Stimulated activated naive CD8-positive, alpha-beta T cell treated with anti-CD3 and anti-CD28 coated beads, Interleukin-15, amount 100 ng/mL, for 72 hours (primary cell): ENCODE results near the gene ERBIN.
"Not testable (repeated sequence)": the region's sequence is repeated elsewhere in the genome, so short reads cannot be mapped to it uniquely, and the experiment has no call there.

Experiments
- ATAC-seq: fragments of 150-1000 bp; cut with Tn5 transposase; 2 replicates; pipeline ENCODE4 v1.10.0; 2021; ENCODE audit warnings: mild to moderate bottlenecking, moderate library complexity
- DNase-seq, 2 donors: peaks; one replicate each; pipeline ENCODE4 v3.0.0; 2021 to 2022
- H3K27ac Mint-ChIP-seq, 2 donors: one replicate each; pipeline ENCODE4 v1.8.0; 2022; ENCODE audit warnings: mild to moderate bottlenecking in 2 of 2, mixed read lengths in 2 of 2, moderate library complexity in 2 of 2
- H3K27me3 Mint-ChIP-seq: one replicate; pipeline ENCODE4 v1.8.0; 2022; ENCODE audit warnings: mixed read lengths
- H3K4me1 Mint-ChIP-seq: one replicate; pipeline ENCODE4 v1.8.0; 2022; ENCODE audit warnings: mild to moderate bottlenecking, mixed read lengths
- H3K4me3 Mint-ChIP-seq, 2 donors: one replicate each; pipeline ENCODE4 v1.8.0; 2022; ENCODE audit warnings: mild to moderate bottlenecking in 2 of 2, mixed read lengths in 2 of 2, moderate library complexity in 1 of 2
- H3K9me3 Mint-ChIP-seq, 2 donors: one replicate each; pipeline ENCODE4 v1.8.0; 2022; ENCODE audit warnings: mixed read lengths in 2 of 2

ERBIN gene

DNA sequence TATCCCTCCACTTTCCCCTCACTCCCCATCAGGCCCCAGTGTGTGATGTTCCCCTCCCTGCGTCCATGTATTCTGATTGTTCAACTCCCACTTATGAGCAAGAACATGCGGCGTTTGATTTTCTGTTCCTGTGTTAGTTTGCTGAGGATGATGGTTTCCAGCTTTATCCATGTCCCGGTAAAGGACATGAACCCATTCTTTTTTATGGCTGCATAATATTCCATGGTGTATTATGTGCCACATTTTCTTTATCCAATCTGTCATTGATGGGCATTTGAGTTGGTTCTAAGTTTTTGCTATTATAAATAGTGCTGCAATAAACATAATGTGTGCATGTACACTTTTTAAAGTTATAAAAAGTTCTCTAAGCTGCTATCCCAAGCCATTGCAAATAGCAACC is 75.6 kb downstream of the ERBIN start:
- ATAC-seq (no peak), DNase-seq (no peak)
- peak overlapping the region; percentile 32 to 61 for H3K4me3 Mint-ChIP-seq
- peaks cover 14 to 19% of the 10 kb centered on the region in 2 donors for H3K9me3 Mint-ChIP-seq
- no peaks in the 10 kb centered on the region for H3K27me3 Mint-ChIP-seq
- H3K27ac Mint-ChIP-seq: no peak overlapping the region
- peaks cover 56% of the 10 kb centered on the region for H3K4me1 Mint-ChIP-seq

DNA sequence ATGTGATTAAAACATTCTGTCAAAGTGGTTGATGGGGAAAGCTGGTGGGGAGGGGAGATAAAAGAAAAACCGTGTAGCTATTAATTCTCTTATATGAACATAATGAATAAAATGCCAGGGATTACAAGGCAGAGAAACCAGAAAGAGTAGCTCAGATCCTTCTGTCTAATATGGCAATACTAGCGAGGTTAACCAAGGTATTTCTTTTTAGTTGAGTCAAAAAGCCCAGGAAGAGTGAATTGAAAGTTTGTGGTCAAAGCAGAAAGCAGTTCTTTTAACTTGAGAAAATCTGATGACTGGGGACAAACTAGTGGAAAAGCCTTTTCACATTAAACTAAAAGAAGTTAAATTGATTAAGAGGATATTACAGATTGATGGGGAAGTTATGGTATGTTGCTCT is 76.0 kb downstream of the ERBIN start:
- ATAC-seq (peak; percentile 97), DNase-seq (no peak)
- Mint-ChIP-seq H3K9me3 (peaks cover 14 to 19% of the 10 kb centered on the region in 2 donors), H3K27ac (no peak overlapping the region), H3K4me1 (peaks cover 52% of the 10 kb centered on the region), H3K4me3 (peak overlapping the region; percentile 32 to 61), H3K27me3 (no peaks in the 10 kb centered on the region)

DNA sequence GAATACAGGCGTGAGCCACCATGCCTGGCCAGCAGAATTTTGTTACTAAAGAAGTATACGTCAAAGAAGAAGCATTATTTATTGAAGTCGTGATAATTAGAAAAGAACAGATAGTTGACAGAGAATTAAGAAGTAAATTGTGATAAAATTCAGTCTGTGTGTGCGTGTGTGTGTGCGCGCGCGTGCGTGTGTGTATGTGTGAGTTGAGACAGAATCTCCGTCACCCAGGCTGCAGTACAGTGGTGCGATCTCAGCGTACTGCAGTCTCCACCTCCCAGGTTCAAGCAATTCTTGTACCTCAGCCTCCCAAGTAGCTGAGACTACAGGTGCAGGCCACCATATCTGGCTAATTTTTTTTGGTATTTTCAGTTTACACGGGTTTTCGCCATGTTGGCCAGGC is 77.8 kb downstream of the ERBIN start:
- H3K9me3 Mint-ChIP-seq: peaks cover 14 to 22% of the 10 kb centered on the region in 2 donors
- ATAC-seq: no peak
- DNase-seq: no peak
- H3K27me3 Mint-ChIP-seq: no peaks in the 10 kb centered on the region
- peaks cover 55% of the 10 kb centered on the region for H3K4me1 Mint-ChIP-seq
- H3K27ac Mint-ChIP-seq: no peak overlapping the region
- H3K4me3 Mint-ChIP-seq: no peak overlapping the region

DNA sequence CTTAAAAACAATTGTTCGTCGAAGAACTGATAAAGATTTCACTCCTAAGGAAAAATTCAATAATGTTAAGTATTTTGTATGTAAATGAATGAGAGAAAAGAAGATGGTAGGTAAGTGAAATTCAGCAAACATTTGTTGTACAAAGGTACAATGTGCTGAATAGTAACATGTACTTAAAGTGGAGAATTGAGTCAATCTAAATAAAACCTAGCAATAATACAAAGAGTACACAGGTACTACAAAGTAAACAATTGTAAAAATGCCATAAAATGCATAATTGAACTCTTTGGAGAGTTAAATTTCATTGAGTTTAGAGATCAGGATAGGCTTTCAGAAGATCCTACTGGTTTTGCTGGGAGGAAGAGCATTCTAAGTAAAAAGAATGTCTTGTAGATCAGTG is 82.9 kb downstream of the ERBIN start:
- DNase-seq: no peak
- H3K27ac Mint-ChIP-seq: peak overlapping the region in 1 of 2 donors; percentile 60

DNA sequence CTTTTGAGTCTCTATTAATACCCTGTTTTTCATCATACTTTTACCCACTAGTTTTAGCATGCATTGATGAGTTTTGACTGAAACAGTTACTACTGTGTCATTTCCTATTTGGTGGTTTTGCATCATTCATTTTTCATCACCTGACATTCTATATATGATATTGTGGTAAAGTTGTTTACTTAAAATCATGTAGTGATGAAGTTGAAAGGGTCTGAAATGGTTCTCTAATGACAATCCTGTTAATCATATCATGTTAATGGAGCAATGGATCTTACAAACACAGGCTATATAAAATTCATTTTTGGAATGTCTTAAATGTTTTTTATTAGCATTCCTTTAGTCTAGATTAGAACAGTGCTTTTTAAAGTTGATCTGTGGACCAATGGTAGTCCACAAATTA is 84.1 kb downstream of the ERBIN start:
- Mint-ChIP-seq H3K27me3 (no peaks in the 10 kb centered on the region), H3K27ac (peak overlapping the region; percentile 49 to 58), H3K4me3 (peak overlapping the region; percentile 16 to 17), H3K9me3 (peaks cover 4 to 13% of the 10 kb centered on the region in 2 donors), H3K4me1 (peaks cover 50% of the 10 kb centered on the region)
- peak; percentile 93 for ATAC-seq
- DNase-seq: no peak

More for the DNA sequence above, 82.9 kb downstream of the ERBIN start:
- Mint-ChIP-seq H3K9me3 (peaks cover 14 to 24% of the 10 kb centered on the region in 2 donors), H3K27me3 (no peaks in the 10 kb centered on the region), H3K4me3 (no peak overlapping the region), H3K4me1 (peaks cover 62% of the 10 kb centered on the region)
- ATAC-seq: no peak

DNA sequence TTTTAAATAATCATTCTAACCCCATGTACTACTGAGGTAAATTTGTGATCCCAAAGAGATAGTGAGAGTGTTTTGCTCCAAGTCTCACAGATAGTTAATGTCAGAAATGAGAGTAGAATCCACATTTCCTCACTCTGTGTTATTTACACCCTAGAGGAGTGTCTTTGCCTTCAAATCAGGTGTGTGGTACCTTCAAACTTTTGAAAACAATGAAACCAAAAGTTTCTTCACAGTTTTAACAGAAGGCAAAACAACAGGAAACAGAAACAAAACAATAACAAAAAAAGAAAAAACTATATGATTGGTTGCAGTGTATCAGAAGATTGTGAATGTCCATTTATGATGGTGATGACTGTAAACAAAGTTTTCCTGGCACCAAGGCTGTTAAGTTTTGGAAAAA is 85.9 kb downstream of the ERBIN start:
- DNase-seq (no peak), ATAC-seq (no peak)
- peaks cover 54% of the 10 kb centered on the region for H3K4me1 Mint-ChIP-seq
- no peaks in the 10 kb centered on the region for H3K27me3 Mint-ChIP-seq
- peaks cover 0 to 6% of the 10 kb centered on the region in 2 donors for H3K9me3 Mint-ChIP-seq
- no peak overlapping the region for H3K4me3 Mint-ChIP-seq
- H3K27ac Mint-ChIP-seq: peak overlapping the region in 1 of 2 donors; percentile 47

DNA sequence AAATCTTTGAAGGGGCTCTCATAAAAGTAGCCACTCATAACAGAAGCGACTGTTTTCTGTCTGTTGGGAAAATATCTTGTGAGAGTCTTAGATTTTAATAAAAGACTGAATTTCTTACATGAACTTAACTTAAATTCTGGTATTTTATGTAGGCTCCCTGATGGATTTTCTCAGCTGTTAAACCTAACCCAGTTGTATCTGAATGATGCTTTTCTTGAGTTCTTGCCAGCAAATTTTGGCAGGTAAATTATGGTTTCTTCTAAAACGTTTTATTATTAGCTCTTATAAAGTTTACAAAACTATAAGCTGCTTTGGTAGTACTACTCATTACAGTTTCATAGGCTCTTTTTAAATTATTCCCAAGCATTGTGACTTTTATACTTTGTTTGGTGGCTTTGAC is 87.0 kb downstream of the ERBIN start:
- Mint-ChIP-seq H3K4me3 (no peak overlapping the region), H3K27ac (no peak overlapping the region), H3K4me1 (peaks cover 62% of the 10 kb centered on the region), H3K9me3 (peaks cover 0 to 6% of the 10 kb centered on the region in 2 donors), H3K27me3 (no peaks in the 10 kb centered on the region)
- DNase-seq (no peak), ATAC-seq (no peak)

DNA sequence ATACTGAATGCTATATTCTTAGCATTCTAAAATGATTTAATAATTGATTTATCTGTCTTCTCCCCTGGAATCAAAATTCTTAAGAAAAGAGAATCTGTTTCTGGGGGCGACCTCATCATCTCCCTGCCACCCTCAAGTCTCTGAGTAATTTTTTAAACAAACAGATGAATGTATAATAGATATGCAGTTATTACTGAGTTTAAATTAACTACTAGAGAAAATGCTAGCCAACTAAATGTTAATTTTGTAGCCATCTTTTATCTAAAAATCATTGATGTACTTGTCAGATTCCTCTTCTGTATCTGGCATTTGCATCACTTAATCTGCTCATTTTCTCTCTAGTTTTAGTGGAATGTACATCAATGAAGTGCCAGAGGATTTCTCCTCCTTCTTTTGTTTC is 87.5 kb downstream of the ERBIN start:
- H3K27me3 Mint-ChIP-seq: no peaks in the 10 kb centered on the region
- peaks cover 64% of the 10 kb centered on the region for H3K4me1 Mint-ChIP-seq
- no peak for DNase-seq
- H3K9me3 Mint-ChIP-seq: peaks cover 0 to 5% of the 10 kb centered on the region in 2 donors
- ATAC-seq: no peak
- H3K27ac Mint-ChIP-seq: no peak overlapping the region
- no peak overlapping the region for H3K4me3 Mint-ChIP-seq

DNA sequence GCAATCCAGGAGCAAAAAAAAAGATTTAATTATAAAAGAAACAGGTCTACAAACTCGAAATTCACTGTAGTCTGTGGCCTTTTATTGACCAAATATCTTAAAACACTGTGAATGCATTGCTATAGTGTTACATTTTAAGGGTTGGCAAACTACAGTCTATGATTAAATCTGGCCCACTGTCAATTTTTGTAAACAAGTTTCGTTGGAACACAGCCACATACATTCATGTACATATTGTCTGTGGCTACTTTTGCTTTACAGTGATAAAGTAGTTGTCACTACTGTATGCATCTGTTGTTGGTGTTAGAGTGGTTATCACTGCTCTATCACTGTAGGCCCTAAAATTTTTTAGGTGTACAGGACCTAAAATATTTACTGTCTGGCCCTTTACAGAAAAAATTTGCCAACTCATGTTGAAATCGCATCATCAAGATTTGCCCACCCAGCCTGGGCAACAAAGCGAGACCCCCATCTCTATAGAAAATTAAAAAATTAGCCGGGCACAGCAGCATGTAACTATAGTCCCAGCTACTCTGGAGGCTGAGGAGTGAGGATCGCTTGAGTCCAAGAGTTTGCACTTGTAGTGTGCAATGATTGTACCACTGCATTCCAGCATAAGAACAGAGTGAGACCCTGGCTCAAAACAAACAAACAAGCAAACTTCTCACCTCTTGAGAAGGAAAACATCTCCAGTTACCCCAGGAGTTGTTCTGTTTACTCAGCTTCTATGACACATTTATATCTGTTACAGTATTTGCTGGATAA is 89.0 kb downstream of the ERBIN start:
- no peak overlapping the region for H3K4me3 Mint-ChIP-seq
- no peak overlapping the region for H3K27ac Mint-ChIP-seq
- ATAC-seq: no peak
- H3K9me3 Mint-ChIP-seq: no peaks in the 10 kb centered on the region
- H3K27me3 Mint-ChIP-seq: no peaks in the 10 kb centered on the region
- DNase-seq: no peak
- peaks cover 52% of the 10 kb centered on the region for H3K4me1 Mint-ChIP-seq

DNA sequence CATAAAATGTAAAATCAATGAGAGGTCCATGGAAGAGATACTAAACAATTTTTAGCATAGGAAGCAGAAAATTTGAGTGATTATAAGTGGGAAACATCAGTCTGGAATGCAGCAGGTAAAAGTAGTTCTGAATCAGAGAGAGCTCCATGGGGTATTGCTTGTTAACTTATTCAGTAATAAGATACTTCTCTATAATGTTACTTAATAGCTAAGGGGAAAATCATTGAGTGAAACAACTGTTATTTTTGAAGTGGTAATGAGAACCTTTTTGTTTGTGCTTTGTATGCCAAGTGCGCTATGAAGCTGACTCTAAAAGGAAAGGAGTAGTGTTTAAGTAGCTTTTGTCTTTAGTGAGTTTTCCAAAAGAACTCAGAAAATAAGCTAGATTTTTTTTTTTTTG is 95.2 kb downstream of the ERBIN start:
- Mint-ChIP-seq H3K9me3 (no peaks in the 10 kb centered on the region), H3K4me1 (peaks cover 19% of the 10 kb centered on the region), H3K4me3 (no peak overlapping the region), H3K27me3 (no peaks in the 10 kb centered on the region), H3K27ac (no peak overlapping the region)
- DNase-seq (no peak), ATAC-seq (no peak)

DNA sequence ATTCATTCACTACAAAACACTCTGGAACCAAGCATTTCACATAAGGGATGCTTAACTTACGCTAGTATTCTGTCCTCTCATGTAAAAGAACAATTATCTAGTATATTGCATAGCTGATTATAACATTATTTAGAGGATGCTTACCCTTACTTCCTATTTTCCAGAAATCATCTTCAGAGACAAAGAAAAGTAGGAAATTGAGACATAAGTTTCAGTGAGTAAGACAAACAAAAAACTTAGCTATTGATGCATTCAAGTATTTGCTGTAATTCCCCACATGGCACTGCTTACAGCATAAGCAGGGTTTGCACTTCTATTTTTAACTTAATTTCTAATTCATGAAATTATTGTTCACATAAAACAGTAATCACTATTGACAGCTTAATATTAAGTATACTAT is 112.9 kb downstream of the ERBIN start:
- no peaks in the 10 kb centered on the region for H3K9me3 Mint-ChIP-seq
- no peaks in the 10 kb centered on the region for H3K4me1 Mint-ChIP-seq
- no peaks in the 10 kb centered on the region for H3K27me3 Mint-ChIP-seq
- H3K4me3 Mint-ChIP-seq: no peak overlapping the region
- H3K27ac Mint-ChIP-seq: no peak overlapping the region
- DNase-seq (no peak), ATAC-seq (no peak)

DNA sequence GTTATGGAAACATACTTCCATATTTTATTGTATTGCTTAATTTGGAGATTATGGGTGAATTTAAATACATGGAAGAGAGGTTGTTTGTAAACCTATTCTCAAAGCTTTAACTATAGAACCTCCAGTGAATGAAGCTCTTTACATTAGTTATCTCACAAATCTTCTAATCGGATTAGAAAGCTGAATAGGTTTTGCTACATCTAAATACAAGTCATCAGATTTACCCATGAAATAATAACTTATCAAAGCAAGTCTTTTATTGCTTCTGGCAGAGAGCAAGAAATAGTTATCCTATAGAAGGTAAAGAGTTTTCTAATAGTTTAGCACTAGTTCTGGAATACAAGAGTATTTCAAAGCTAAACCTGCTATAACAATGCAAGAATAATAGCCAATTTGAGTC is 113.3 kb downstream of the ERBIN start:
- Mint-ChIP-seq H3K27me3 (no peaks in the 10 kb centered on the region), H3K27ac (no peak overlapping the region), H3K4me1 (no peaks in the 10 kb centered on the region), H3K4me3 (no peak overlapping the region), H3K9me3 (no peaks in the 10 kb centered on the region)
- no peak for DNase-seq
- ATAC-seq: no peak

DNA sequence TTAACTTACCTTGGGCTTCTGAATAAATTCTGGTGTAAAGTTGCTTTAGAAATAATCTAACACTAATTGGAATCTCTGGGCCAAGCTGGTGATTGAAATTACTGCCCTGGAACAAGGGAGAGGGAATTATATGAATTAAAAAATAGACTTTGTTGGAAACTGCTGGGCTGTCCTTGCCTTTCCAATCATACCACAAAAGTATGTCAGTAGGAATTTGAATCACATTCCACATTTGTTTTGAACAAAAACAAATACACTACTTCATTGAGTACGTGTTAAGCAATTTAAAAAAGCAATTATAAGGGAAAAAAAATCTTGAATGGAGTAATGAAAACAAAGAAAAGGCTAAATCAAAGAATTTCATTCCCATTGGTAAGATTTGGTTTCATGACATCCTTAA is 115.3 kb downstream of the ERBIN start:
- no peaks in the 10 kb centered on the region for H3K9me3 Mint-ChIP-seq
- no peak overlapping the region for H3K4me3 Mint-ChIP-seq
- DNase-seq: no peak
- ATAC-seq: no peak
- no peaks in the 10 kb centered on the region for H3K27me3 Mint-ChIP-seq
- H3K27ac Mint-ChIP-seq: no peak overlapping the region
- H3K4me1 Mint-ChIP-seq: no peaks in the 10 kb centered on the region

DNA sequence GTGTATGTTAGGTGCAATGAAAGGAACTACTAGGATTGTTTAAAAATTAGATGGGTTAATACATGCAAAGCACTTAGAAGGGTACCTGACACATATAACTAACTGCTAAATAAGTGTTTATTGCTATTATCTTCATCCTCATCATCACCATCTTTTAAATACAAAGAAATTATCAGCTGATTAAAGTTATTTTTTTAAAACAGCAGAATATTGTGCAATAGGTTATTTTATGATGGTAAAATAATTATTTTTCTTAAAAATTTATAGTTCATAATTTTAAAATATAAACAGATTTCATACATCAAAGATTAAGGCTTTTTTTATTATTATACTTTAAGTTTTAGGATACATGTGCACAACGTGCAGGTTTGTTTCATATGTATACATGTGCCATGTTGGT is 130.9 kb downstream of the ERBIN start:
- Mint-ChIP-seq H3K4me1 (peaks cover 21% of the 10 kb centered on the region), H3K27ac (no peak overlapping the region), H3K27me3 (no peaks in the 10 kb centered on the region), H3K4me3 (no peak overlapping the region), H3K9me3 (peaks cover 16 to 21% of the 10 kb centered on the region in 2 donors)
- ATAC-seq (no peak), DNase-seq (no peak)

DNA sequence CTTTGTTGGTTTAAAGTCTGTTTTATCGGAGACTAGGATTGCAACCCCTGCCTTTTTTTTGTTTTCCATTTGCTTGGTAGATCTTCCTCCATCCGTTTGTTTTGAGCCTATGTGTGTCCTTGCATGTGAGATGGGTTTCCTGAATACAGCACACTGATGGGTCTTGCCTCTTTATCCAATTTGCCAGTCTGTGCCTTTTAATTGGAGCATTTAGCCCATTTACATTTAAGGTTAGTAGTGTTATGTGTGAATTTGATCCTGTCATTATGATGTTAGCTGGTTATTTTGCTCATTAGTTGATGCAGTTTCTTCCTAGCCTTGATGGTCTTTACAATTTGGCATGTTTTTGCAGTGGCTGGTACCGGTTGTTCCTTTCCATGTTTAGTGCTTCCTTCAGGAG is 134.9 kb downstream of the ERBIN start:
- not testable (repeated sequence) for ATAC-seq, H3K4me3 Mint-ChIP-seq, DNase-seq, H3K27ac Mint-ChIP-seq, H3K27me3 Mint-ChIP-seq
- H3K4me1 Mint-ChIP-seq: peaks cover 44% of the 10 kb centered on the region
- H3K9me3 Mint-ChIP-seq: peaks cover 16 to 24% of the 10 kb centered on the region in 2 donors

DNA sequence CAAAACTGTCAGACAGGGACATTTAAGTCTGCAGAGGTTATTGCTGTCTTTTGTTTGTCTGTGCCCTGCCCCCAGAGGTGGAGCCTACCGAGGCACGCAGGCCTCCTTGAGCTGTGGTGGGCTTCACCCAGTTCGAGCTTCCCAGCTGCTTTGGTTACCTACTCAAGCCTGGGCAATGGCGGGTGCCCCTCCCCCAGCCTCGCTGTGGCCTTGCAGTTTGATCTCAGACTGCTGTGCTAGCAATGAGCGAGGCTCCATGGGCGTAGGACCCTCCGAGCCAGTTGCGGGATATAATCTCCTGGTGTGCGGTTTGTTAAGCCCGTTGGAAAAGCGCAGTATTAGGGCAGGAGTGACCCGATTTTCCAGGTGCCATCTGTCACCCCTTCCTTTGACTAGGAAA is 136.7 kb downstream of the ERBIN start:
- Mint-ChIP-seq H3K4me1 (peaks cover 44% of the 10 kb centered on the region), H3K9me3 (peaks cover 16 to 24% of the 10 kb centered on the region in 2 donors), H3K27ac (peak overlapping the region in 1 of 2 donors; percentile 19)
- H3K4me3 Mint-ChIP-seq, ATAC-seq, DNase-seq, H3K27me3 Mint-ChIP-seq: not testable (repeated sequence)

DNA sequence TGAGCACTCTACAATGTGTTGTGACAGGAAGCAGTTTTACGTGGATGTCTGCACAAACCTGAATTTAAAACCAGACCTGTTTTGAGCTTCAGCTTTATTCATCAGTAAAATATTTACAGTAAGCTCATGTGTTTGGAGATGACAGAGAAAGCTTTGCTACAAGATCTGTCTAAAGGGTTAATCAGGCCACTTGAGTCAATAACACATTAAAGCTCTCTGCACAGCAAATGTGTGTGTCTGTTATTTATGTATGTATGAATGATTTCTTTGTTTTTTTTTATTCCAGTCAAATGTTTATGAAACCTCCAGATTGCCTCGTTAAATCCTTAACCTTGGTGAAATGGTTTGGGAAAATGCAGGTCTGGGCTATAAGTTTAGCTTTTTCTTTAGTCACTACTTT is 140.5 kb downstream of the ERBIN start:
- ATAC-seq (no peak), DNase-seq (no peak)
- Mint-ChIP-seq H3K4me3 (no peak overlapping the region), H3K9me3 (peaks cover 0 to 7% of the 10 kb centered on the region in 2 donors), H3K27me3 (no peaks in the 10 kb centered on the region), H3K4me1 (peaks cover 27% of the 10 kb centered on the region), H3K27ac (no peak overlapping the region)
